GM08714 (cell line): ENCODE measurements around the gene OR10J1.
"Not testable (repeated sequence)": the region's sequence is repeated elsewhere in the genome, so short reads cannot be mapped to it uniquely, and the experiment has no call there.

Source experiments
- H3K4me3 ChIP-seq: fragments of 200-500 bp; sonication (Bioruptor generic); 2 replicates; pipeline ENCODE4 v1.5.1; 2014; ENCODE audit warnings: mild to moderate bottlenecking, low read length, inconsistent platforms
- ZNF274 ChIP-seq: IDR thresholded peaks from 2 replicates; pipeline ENCODE4 v1.6.1; 2012; ENCODE audit warnings: mild to moderate bottlenecking, low read depth, low read length

Gene OR10J1

GRCh38 chr1:159439422-159439821 lies at the start of gene OR10J1:
Gene OR10J1, plus strand, starts transcription at chr1:159439722. Its CDS starts 70 bp downstream, at chr1:159439792.
- no peak for TF ChIP-seq ZNF274

GRCh38 chr1:159406821-159407220 lies 32.7 kb upstream of the OR10J1 start:
- TF ChIP-seq ZNF274: no peak

More at GRCh38 chr1:159439422-159439821, at the start of gene OR10J1:
- no peak within 1 kb of the TSS for H3K4me3 ChIP-seq

GRCh38 chr1:159408862-159409400 lies 30.6 kb upstream of the OR10J1 start:
- no peak for TF ChIP-seq ZNF274
- H3K4me3 ChIP-seq: no peak overlapping the region

More at GRCh38 chr1:159406821-159407220, 32.7 kb upstream of the OR10J1 start:
- H3K4me3 ChIP-seq: no peak overlapping the region

- no peak overlapping the region for H3K4me3 ChIP-seq
- TF ChIP-seq ZNF274: no peak
These were observed 17.7 kb upstream of the OR10J1 start for GRCh38 chr1:159421821-159422220.

GRCh38 chr1:159428536-159428935 lies 11.0 kb upstream of the OR10J1 start:
- no peak for TF ChIP-seq ZNF274

GRCh38 chr1:159429074-159429861 lies 10.3 kb upstream of the OR10J1 start:
- H3K4me3 ChIP-seq: no peak overlapping the region
- TF ChIP-seq ZNF274: no peak

More at GRCh38 chr1:159428536-159428935, 11.0 kb upstream of the OR10J1 start:
- H3K4me3 ChIP-seq: no peak overlapping the region

- no peak overlapping the region for H3K4me3 ChIP-seq
- TF ChIP-seq ZNF274: no peak
These were observed 8.5 kb upstream of the OR10J1 start for GRCh38 chr1:159430985-159431384.

- no peak for TF ChIP-seq ZNF274
These were observed 7.6 kb upstream of the OR10J1 start, which contains the start of gene OR10J4 for GRCh38 chr1:159431904-159432303. Gene OR10J4, plus strand, starts transcription at chr1:159432204.

GRCh38 chr1:159436469-159436868 lies 3.1 kb upstream of the OR10J1 start:
- no peak for TF ChIP-seq ZNF274
- no peak overlapping the region for H3K4me3 ChIP-seq

More at GRCh38 chr1:159431904-159432303, 7.6 kb upstream of the OR10J1 start, which contains the start of gene OR10J4:
- no peak within 1 kb of the TSS for H3K4me3 ChIP-seq

GRCh38 chr1:159441360-159441759 lies 1.8 kb downstream of the OR10J1 start:
- no peak overlapping the region for H3K4me3 ChIP-seq
- TF ChIP-seq ZNF274: no peak

GRCh38 chr1:159442428-159442827 lies 2.9 kb downstream of the OR10J1 start:
- H3K4me3 ChIP-seq: no peak overlapping the region
- TF ChIP-seq ZNF274: no peak

- H3K4me3 ChIP-seq: no peak overlapping the region
- no peak for TF ChIP-seq ZNF274
These were observed 3.7 kb downstream of the OR10J1 start for GRCh38 chr1:159443066-159443750.

- TF ChIP-seq ZNF274: no peak
- no peak overlapping the region for H3K4me3 ChIP-seq
These were observed 5.0 kb downstream of the OR10J1 start for GRCh38 chr1:159444511-159444910.

- no peak overlapping the region for H3K4me3 ChIP-seq
- no peak for TF ChIP-seq ZNF274
These were observed 8.7 kb downstream of the OR10J1 start for GRCh38 chr1:159448181-159448580.

GRCh38 chr1:159449605-159450004 lies 10.1 kb downstream of the OR10J1 start:
- H3K4me3 ChIP-seq: not testable (repeated sequence)
